GM23248 (cell line): ENCODE results near the gene PTPRD. TPM values are rescaled to one million over a fixed set of nuclear protein-coding genes. Genes with fewer than 3 reads are reported as not detected.

ENCODE experiments used
- DNase-seq: peaks from one replicate; pipeline ENCODE4 v3.0.0-alpha.2; 2015
- H2AFZ ChIP-seq: fragments of 200-600 bp; sonication (generic); 2 replicates; pipeline ENCODE4 v1.6.1; 2016; ENCODE audit warnings: antibody characterized with exemption
- H3F3A ChIP-seq: fragments of 200-600 bp; sonication (generic); 2 replicates; pipeline ENCODE4 v1.6.1; 2016; ENCODE audit warnings: mild to moderate bottlenecking, antibody characterized with exemption, mixed run types; ENCODE audit not compliant: insufficient read depth
- H3K27ac ChIP-seq: fragments of 200-600 bp; sonication (generic); 2 replicates; pipeline ENCODE4 v1.5.1; 2016; ENCODE audit warnings: mild to moderate bottlenecking
- H3K27me3 ChIP-seq: fragments of 200-600 bp; sonication (generic); replicated peaks from 2 replicates; pipeline ENCODE4 v1.6.1; 2016; ENCODE audit warnings: mild to moderate bottlenecking; ENCODE audit not compliant: insufficient read depth
- H3K36me3 ChIP-seq: fragments of 200-600 bp; sonication (generic); 2 replicates; pipeline ENCODE4 v1.6.1; 2016; ENCODE audit warnings: low read depth, mild to moderate bottlenecking
- H3K4me1 ChIP-seq: fragments of 200-600 bp; sonication (generic); 2 replicates; pipeline ENCODE4 v1.6.1; 2016; ENCODE audit warnings: mild to moderate bottlenecking; ENCODE audit not compliant: insufficient read depth
- H3K4me2 ChIP-seq: fragments of 200-600 bp; sonication (generic); one replicate; pipeline ENCODE4 v1.6.1; 2016; ENCODE audit warnings: mild to moderate bottlenecking; ENCODE audit not compliant: unreplicated experiment
- H3K4me3 ChIP-seq: fragments of 200-600 bp; sonication (generic); 2 replicates; pipeline ENCODE4 v1.5.1; 2016; ENCODE audit warnings: mild to moderate bottlenecking
- H3K79me2 ChIP-seq: fragments of 200-600 bp; sonication (generic); 2 replicates; pipeline ENCODE4 v1.6.1; 2016; ENCODE audit warnings: mild to moderate bottlenecking; ENCODE audit not compliant: insufficient read depth
- H3K9ac ChIP-seq: fragments of 200-600 bp; sonication (generic); 2 replicates; pipeline ENCODE4 v1.6.1; 2016; ENCODE audit warnings: mild to moderate bottlenecking
- H3K9me2 ChIP-seq: fragments of 200-600 bp; sonication (generic); 2 replicates; pipeline ENCODE4 v1.6.1; 2016; ENCODE audit warnings: mixed run types, mild to moderate bottlenecking, moderate library complexity; ENCODE audit not compliant: insufficient read depth
- H3K9me3 ChIP-seq: fragments of 200-600 bp; sonication (generic); one replicate; pipeline ENCODE4 v1.6.1; 2017; ENCODE audit warnings: low read depth
- H4K20me1 ChIP-seq: fragments of 200-600 bp; sonication (generic); 2 replicates; pipeline ENCODE4 v1.6.0; 2016; ENCODE audit not compliant: insufficient read depth
- EZH2 ChIP-seq: fragments of 200-600 bp; sonication (generic); IDR thresholded peaks from 2 replicates; pipeline ENCODE4 v1.6.1; 2018; ENCODE audit warnings: antibody characterized with exemption, mild to moderate bottlenecking; ENCODE audit not compliant: insufficient read depth, poor library complexity, severe bottlenecking
- EZH2phosphoT487 ChIP-seq: fragments of 200-600 bp; sonication (generic); IDR thresholded peaks from 2 replicates; pipeline ENCODE4 v1.6.1; 2018; ENCODE audit warnings: antibody characterized with exemption, moderate library complexity, mild to moderate bottlenecking, low read depth; ENCODE audit not compliant: insufficient read depth
- WGBS, 2 experiments: methylation state at CpG; one replicate each; pipeline ENCODE4 v1.1.6; 2015 to 2017; ENCODE audit warnings: low lambda C conversion rate in 2 of 2, low coverage in 1 of 2; ENCODE audit errors: missing lambda C conversion rate in 2 of 2; 5-methylcytosine and 5-hydroxymethylcytosine counted together
- in situ Hi-C: fragments of 300-500 bp; cut with MboI; formaldehyde crosslinking; loops from 2 replicates; pipeline ENCODE4 v1.15.0; 2020
- polyA plus RNA-seq: library from polyadenylated mRNA; unstranded; fragments of >200 nt; fragmentation: Nextera tagmentation; extraction: Ambion mirVana; gene quantifications from 2 replicates; pipeline ENCODE4 v1.2.1, GENCODE V29; 2016
- total RNA-seq: library from RNA; depleted of rRNA; stranded (reverse); fragments of >200 nt; shearing (Covaris generic); gene quantifications from 2 replicates; pipeline ENCODE4 v1.2.3, GENCODE V29; 2014

Gene PTPRD
- total and polyA plus RNA-seq, 2 experiments from 2014 or later = 0.05 TPM; not detected in 1

DNA sequence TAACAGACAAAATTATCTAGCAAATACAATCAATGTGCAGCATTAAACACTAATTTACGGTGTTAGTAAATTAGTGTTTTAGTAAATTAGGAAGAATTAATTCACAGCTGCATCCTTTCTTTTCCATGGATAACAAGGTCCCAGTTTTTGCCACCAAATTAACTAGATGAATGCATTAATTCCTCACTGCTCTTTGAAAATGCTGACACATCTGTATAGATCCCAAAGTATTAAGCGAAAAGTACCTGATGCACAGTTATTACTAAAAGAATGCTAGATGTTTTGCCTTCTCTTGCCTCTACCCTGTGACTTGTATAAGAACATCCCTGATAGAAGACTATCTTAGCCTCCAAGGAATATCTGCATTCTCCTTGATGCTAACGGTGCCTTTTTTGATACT, 2200.5 kb downstream of the PTPRD start:
- Histone ChIP-seq H3K79me2 (no peaks in the 10 kb centered on the region), H3K36me3 (no peaks in the 10 kb centered on the region), H2AFZ (no peak overlapping the region), H4K20me1 (no peaks in the 10 kb centered on the region), H3F3A (no peaks in the 10 kb centered on the region), H3K4me2 (no peak overlapping the region), H3K4me1 (no peaks in the 10 kb centered on the region), H3K27ac (no peak overlapping the region), H3K9me2 (no peaks in the 10 kb centered on the region), H3K9me3 (no peaks in the 10 kb centered on the region), H3K4me3 (no peak overlapping the region), H3K9ac (no peak overlapping the region), H3K27me3 (no peaks in the 10 kb centered on the region)
- WGBS, 2 experiments = 20 to 31% methylated on average over 3 of the region's 3 CpGs
- TF ChIP-seq EZH2 (no peak), EZH2phosphoT487 (no peak)
- DNase-seq = no peak
- in situ Hi-C loops = no loop called here

DNA sequence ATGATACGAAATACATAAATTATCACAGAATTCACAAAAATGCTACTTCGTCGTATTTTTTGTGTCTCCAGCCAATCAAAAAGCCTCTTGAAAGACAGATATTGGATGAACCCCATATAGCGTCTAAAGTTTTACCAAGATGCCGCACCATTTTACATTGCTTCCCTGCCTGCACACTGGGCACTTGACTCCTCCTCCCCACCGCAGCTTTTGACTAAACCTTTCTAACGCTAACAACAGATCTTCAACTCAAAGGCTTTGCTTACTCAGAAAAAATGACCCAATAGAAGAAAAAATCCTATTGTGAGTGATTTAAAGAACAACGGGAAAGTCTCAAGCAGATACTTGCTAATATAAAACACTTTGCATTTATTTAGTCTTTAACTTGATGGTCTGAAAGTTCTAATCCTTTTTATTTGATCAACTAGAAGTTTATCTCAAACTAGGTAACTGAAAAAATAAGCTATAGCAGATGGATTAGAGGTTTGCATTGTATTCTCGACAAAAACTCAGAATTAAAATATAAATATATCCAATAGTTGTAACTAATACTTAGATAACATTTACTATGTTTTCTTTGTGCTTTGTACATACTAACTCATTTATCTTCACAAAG, 2204.1 kb downstream of the PTPRD start:
- no peak overlapping the region for H3K4me3 ChIP-seq
- no peak overlapping the region for H3K4me2 ChIP-seq
- H3K27ac ChIP-seq = no peak overlapping the region
- H3K4me1 ChIP-seq = no peaks in the 10 kb centered on the region
- no peak for DNase-seq
- H3K36me3 ChIP-seq = no peaks in the 10 kb centered on the region
- H3K79me2 ChIP-seq = no peaks in the 10 kb centered on the region
- TF ChIP-seq EZH2 (no peak), EZH2phosphoT487 (no peak)
- no peaks in the 10 kb centered on the region for H3K27me3 ChIP-seq
- WGBS, 2 experiments = 40 to 41% methylated on average over 9 of the region's 9 CpGs
- H4K20me1 ChIP-seq = no peaks in the 10 kb centered on the region
- in situ Hi-C loops = no loop called here
- H3K9ac ChIP-seq = no peak overlapping the region
- no peaks in the 10 kb centered on the region for H3K9me2 ChIP-seq
- no peaks in the 10 kb centered on the region for H3K9me3 ChIP-seq
- no peaks in the 10 kb centered on the region for H3F3A ChIP-seq
- H2AFZ ChIP-seq = no peak overlapping the region

- no peaks in the 10 kb centered on the region for H3K4me1 ChIP-seq
- WGBS, 2 experiments = 10 to 14% methylated on average over 6 of the region's 6 CpGs
- no peaks in the 10 kb centered on the region for H3K27me3 ChIP-seq
- H3K79me2 ChIP-seq = no peaks in the 10 kb centered on the region
- H3K4me3 ChIP-seq = no peak overlapping the region
- no peak overlapping the region for H3K27ac ChIP-seq
- DNase-seq = no peak
- TF ChIP-seq EZH2phosphoT487 (no peak), EZH2 (no peak)
- no peak overlapping the region for H2AFZ ChIP-seq
- no peaks in the 10 kb centered on the region for H3K9me2 ChIP-seq
- H3K36me3 ChIP-seq = no peaks in the 10 kb centered on the region
- no peaks in the 10 kb centered on the region for H3K9me3 ChIP-seq
- H4K20me1 ChIP-seq = no peaks in the 10 kb centered on the region
- H3F3A ChIP-seq = no peaks in the 10 kb centered on the region
- H3K9ac ChIP-seq = no peak overlapping the region
- no peak overlapping the region for H3K4me2 ChIP-seq
- in situ Hi-C loops = no loop called here
Observed at GRCh38 chr9:8401961-8402705, 2210.7 kb downstream of the PTPRD start.

GRCh38 chr9:8400378-8400777, 2212.4 kb downstream of the PTPRD start:
- Histone ChIP-seq H3K79me2 (no peaks in the 10 kb centered on the region), H3F3A (no peaks in the 10 kb centered on the region), H2AFZ (no peak overlapping the region), H3K9ac (no peak overlapping the region), H3K4me2 (no peak overlapping the region), H4K20me1 (no peaks in the 10 kb centered on the region), H3K4me1 (no peaks in the 10 kb centered on the region), H3K36me3 (no peaks in the 10 kb centered on the region), H3K27me3 (no peaks in the 10 kb centered on the region), H3K9me3 (no peaks in the 10 kb centered on the region), H3K27ac (no peak overlapping the region), H3K9me2 (no peaks in the 10 kb centered on the region), H3K4me3 (no peak overlapping the region)
- no peak for TF ChIP-seq EZH2phosphoT487
- no peak for TF ChIP-seq EZH2
- no peak for DNase-seq
- in situ Hi-C loops = no loop called here
- 33 to 43% methylated on average over 1 of the region's 1 CpG for WGBS, 2 experiments
